ENCODE data around the gene BUB1.

Gene BUB1

GRCh38 chr2:110720547-110720946 lies 42.7 kb upstream of the BUB1 start:
- TF ChIP-seq CTCF (IDR thresholded peaks at IDR 0.05) = no peak
- DNase-seq = no peak
- H3K9me3 ChIP-seq = no peaks in the 10 kb centered on the region

DNA sequence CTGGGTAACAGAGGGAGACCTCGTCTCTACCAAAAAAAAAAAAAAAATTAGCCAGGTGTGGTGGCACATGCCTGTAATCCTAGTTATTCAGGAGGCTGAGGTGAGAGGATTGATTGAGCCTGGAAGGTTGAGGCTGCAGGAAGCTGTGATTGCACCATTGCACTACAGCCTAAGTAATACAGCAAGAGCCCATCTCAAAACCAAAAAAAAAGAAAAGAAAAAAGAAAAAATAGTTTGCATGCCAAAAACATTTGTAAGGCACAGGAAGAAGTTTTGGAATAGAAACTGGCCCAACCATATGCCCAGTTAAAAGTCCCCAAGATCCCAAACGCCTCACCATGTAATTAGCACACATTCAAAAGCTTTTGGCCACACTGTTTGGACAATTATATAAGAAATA lies 41.1 kb upstream of the BUB1 start:
- Histone ChIP-seq H3K27ac (no peak overlapping the region), H3K4me3 (no peak overlapping the region), H3K4me1 (peaks cover 3 to 40% (median 19%) of the 10 kb centered on the region in 4 donors), H3K27me3 (no peaks in the 10 kb centered on the region), H3K9me3 (no peaks in the 10 kb centered on the region), H3K36me3 (no peaks in the 10 kb centered on the region)
- intact Hi-C loops (cut with DNase I; ENCODE audit: low total_unique reads) = no loop called here
- no peak for TF ChIP-seq CTCF (IDR thresholded peaks at IDR 0.05)
- DNase-seq = no peak

More at GRCh38 chr2:110720547-110720946, 42.7 kb upstream of the BUB1 start:
- no peak overlapping the region for H3K27ac ChIP-seq
- H3K36me3 ChIP-seq = no peaks in the 10 kb centered on the region
- peaks cover 3 to 34% (median 18%) of the 10 kb centered on the region in 4 donors for H3K4me1 ChIP-seq
- intact Hi-C loops (cut with DNase I; ENCODE audit: low total_unique reads) = no loop called here
- H3K4me3 ChIP-seq = no peak overlapping the region
- H3K27me3 ChIP-seq = no peaks in the 10 kb centered on the region

- Histone ChIP-seq H3K4me1 (peaks cover 3 to 40% (median 19%) of the 10 kb centered on the region in 4 donors), H3K27ac (no peak overlapping the region), H3K4me3 (no peak overlapping the region), H3K27me3 (no peaks in the 10 kb centered on the region), H3K36me3 (no peaks in the 10 kb centered on the region), H3K9me3 (no peaks in the 10 kb centered on the region)
- DNase-seq = no peak
- intact Hi-C loops (cut with DNase I; ENCODE audit: low total_unique reads) = no loop called here
- TF ChIP-seq CTCF (IDR thresholded peaks at IDR 0.05) = no peak
Observed at GRCh38 chr2:110718382-110718781, 40.5 kb upstream of the BUB1 start.

DNA sequence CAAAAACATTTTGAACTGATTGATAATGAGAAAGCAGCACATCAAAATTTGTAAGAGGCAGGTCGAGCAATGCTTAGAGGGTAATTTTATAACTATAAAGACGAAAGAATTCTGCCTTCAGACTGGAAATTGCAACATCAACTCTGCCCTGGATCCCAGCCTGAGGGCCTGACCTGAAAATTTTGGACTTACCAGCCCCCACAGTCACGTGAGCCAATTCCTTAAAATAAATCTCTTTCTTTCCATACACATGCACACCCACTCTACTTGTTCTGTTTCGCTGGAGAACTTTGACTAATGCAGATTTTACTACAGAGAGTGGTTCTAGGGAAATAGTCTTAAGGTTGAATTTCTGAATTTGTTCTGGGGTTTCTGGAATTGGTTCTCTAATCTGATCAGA lies 39.9 kb upstream of the BUB1 start:
- DNase-seq = peak; percentile 45 to 78
- H3K27me3 ChIP-seq = no peaks in the 10 kb centered on the region

DNA sequence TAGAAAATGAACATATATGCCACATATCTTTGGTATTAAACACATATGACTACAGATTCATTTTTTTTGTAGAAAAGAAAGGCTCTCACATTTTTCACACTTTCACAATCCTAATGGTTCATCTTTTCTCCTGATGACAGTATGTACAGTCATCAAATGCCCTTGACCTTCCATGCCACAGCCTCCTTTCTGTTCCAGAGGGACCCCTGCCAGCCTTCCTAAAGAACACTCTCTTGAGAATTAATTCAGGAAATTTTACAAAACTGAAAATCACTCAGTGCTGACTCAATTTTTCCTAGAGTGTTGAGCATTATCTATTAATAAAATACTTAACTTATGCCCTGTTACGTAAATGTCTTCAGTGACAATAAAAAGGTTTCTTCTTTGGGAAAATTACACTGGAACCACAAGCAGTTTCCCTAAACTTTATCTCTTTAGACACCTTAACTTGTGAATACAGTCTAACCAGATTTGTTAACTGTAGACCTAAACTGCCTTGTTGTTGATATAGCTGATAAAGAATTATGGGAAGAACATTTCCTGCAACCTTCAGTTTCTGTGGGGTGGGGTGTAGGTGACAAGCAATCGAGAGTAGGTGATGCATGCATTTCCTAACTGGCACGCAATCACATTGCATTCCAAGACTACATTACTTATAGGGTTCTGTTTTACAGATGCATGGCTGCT lies 39.2 kb upstream of the BUB1 start:
- Histone ChIP-seq H3K9me3 (no peaks in the 10 kb centered on the region), H3K4me3 (no peak overlapping the region), H3K27ac (no peak overlapping the region), H3K4me1 (peaks cover 3 to 40% (median 19%) of the 10 kb centered on the region in 4 donors), H3K27me3 (no peaks in the 10 kb centered on the region), H3K36me3 (no peaks in the 10 kb centered on the region)
- intact Hi-C loops (cut with DNase I; ENCODE audit: low total_unique reads) = no loop called here
- TF ChIP-seq CTCF (IDR thresholded peaks at IDR 0.05) = no peak
- DNase-seq = no peak

More for the DNA sequence above, 39.9 kb upstream of the BUB1 start:
- peaks cover 3 to 40% (median 19%) of the 10 kb centered on the region in 4 donors for H3K4me1 ChIP-seq
- no peaks in the 10 kb centered on the region for H3K9me3 ChIP-seq
- TF ChIP-seq CTCF (IDR thresholded peaks at IDR 0.05) = no peak
- no peak overlapping the region for H3K4me3 ChIP-seq
- H3K27ac ChIP-seq = peak overlapping the region in 1 of 2 donors; percentile 24
- intact Hi-C loops (cut with DNase I; ENCODE audit: low total_unique reads) = no loop called here
- H3K36me3 ChIP-seq = no peaks in the 10 kb centered on the region

Data from tibial artery (tissue), 4 donors.